Neural progenitor cell (in vitro differentiated cells): ENCODE data around the gene RNU6-7. TPM values are rescaled to one million over a fixed set of nuclear protein-coding genes. Genes with fewer than 3 reads are reported as not detected.

Experiments used
- DNase-seq: peaks from one replicate; pipeline ENCODE4 v3.0.0-alpha.2; 2016; ENCODE audit warnings: low spot score
- H2AFZ ChIP-seq: fragments of 200-600 bp; sonication (generic); replicated peaks from 2 replicates; pipeline ENCODE4 v1.6.1; 2016; ENCODE audit warnings: antibody characterized with exemption
- H3F3A ChIP-seq: fragments of 200-600 bp; sonication (generic); 2 replicates; pipeline ENCODE4 v1.6.1; 2016; ENCODE audit warnings: antibody characterized with exemption, low read depth
- H3K27ac ChIP-seq: fragments of 200-600 bp; sonication (generic); 2 replicates; pipeline ENCODE4 v1.5.1; 2016; ENCODE audit warnings: mild to moderate bottlenecking
- H3K27me3 ChIP-seq: fragments of 200-600 bp; sonication (generic); 2 replicates; pipeline ENCODE4 v1.6.1; 2016; ENCODE audit warnings: mild to moderate bottlenecking, moderate library complexity
- H3K36me3 ChIP-seq: fragments of 200-600 bp; sonication (generic); 2 replicates; pipeline ENCODE4 v1.5.1; 2016
- H3K4me1 ChIP-seq: fragments of 200-600 bp; sonication (generic); 2 replicates; pipeline ENCODE4 v1.6.1; 2016; ENCODE audit warnings: mixed run types
- H3K4me2 ChIP-seq: fragments of 200-600 bp; sonication (generic); 2 replicates; pipeline ENCODE4 v1.6.1; 2016
- H3K4me3 ChIP-seq: fragments of 200-600 bp; sonication (generic); 2 replicates; pipeline ENCODE4 v1.5.1; 2016
- H3K79me2 ChIP-seq: fragments of 200-600 bp; sonication (generic); 2 replicates; pipeline ENCODE4 v1.6.1; 2016; ENCODE audit warnings: low read depth
- H3K9ac ChIP-seq: fragments of 200-600 bp; sonication (generic); 2 replicates; pipeline ENCODE4 v1.6.1; 2016
- H3K9me3 ChIP-seq: fragments of 200-600 bp; sonication (generic); 2 replicates; pipeline ENCODE4 v1.5.1; 2016; ENCODE audit warnings: low read depth
- H4K20me1 ChIP-seq: fragments of 200-600 bp; sonication (generic); 2 replicates; pipeline ENCODE4 v1.6.1; 2016; ENCODE audit warnings: low read depth
- H3K27ac Mint-ChIP-seq: 3 replicates; pipeline ENCODE4 v1.8.0; 2021; ENCODE audit warnings: mixed read lengths
- H3K27me3 Mint-ChIP-seq: 2 replicates; pipeline ENCODE4 v1.8.0; 2022; ENCODE audit warnings: low read depth, mild to moderate bottlenecking, inconsistent platforms, moderate library complexity, mixed read lengths; ENCODE audit not compliant: insufficient read depth
- H3K36me3 Mint-ChIP-seq: 3 replicates; pipeline ENCODE4 v1.8.0; 2021; ENCODE audit warnings: mixed read lengths
- H3K4me1 Mint-ChIP-seq: 3 replicates; pipeline ENCODE4 v1.8.0; 2021; ENCODE audit warnings: mixed read lengths
- H3K4me3 Mint-ChIP-seq: 3 replicates; pipeline ENCODE4 v1.8.0; 2021; ENCODE audit warnings: mild to moderate bottlenecking, moderate library complexity, mixed read lengths
- H3K9me3 Mint-ChIP-seq: 3 replicates; pipeline ENCODE4 v1.8.0; 2020; ENCODE audit warnings: mixed read lengths
- EZH2 ChIP-seq: fragments of 200-600 bp; sonication (generic); IDR thresholded peaks from 2 replicates; pipeline ENCODE4 v1.6.1; 2017; ENCODE audit warnings: antibody characterized with exemption, mild to moderate bottlenecking, moderate library complexity
- EZH2phosphoT487 ChIP-seq: fragments of 200-600 bp; sonication (generic); IDR thresholded peaks from 2 replicates; pipeline ENCODE4 v1.6.1; 2017; ENCODE audit warnings: antibody characterized with exemption
- total RNA-seq: library from RNA; depleted of rRNA; stranded (reverse); fragments of >200 nt; gene quantifications from 2 replicates; pipeline ENCODE4 v1.2.3, GENCODE V29; 2015; ENCODE audit warnings: low replicate concordance
- TF ChIP-seq, protein P1 (sequence below): fragments of 200-600 bp; sonication (generic); IDR thresholded peaks from 2 replicates; pipeline ENCODE4 v1.5.1; 2017; ENCODE audit warnings: antibody characterized with exemption, mild to moderate bottlenecking

The RNU6-7 gene
- total RNA-seq, 1 donor from 2014 or later = not detected

DNA sequence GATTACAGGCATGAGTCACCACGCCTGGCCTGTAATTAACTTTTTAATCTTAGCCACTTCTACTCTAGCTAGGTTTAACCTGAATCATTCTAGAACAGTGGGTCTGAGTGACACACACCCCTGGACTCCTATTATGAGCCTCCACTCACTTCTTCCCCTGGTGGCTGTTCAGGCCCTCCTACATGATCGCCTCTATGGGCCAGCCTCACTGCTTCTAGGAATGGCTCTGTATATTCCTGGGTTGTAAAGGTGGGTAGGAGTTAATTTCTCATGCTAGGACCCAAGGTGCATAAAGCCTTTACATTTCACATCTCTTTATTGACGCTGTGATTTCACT lies 9.2 kb downstream of the RNU6-7 start:
- no peak overlapping the region for H3K9ac ChIP-seq
- Mint-ChIP-seq H3K9me3 (no peaks in the 10 kb centered on the region), H3K27ac (no peak overlapping the region), H3K36me3 (no peaks in the 10 kb centered on the region), H3K27me3 (peaks cover 3% of the 10 kb centered on the region), H3K4me1 (no peaks in the 10 kb centered on the region), H3K4me3 (no peak overlapping the region)
- H3K79me2 ChIP-seq = no peaks in the 10 kb centered on the region
- H3K9me3 ChIP-seq = no peaks in the 10 kb centered on the region
- H3K4me1 ChIP-seq = no peaks in the 10 kb centered on the region
- no peaks in the 10 kb centered on the region for H3K27me3 ChIP-seq
- DNase-seq = no peak
- no peak overlapping the region for H2AFZ ChIP-seq
- H3K4me3 ChIP-seq = no peak overlapping the region
- no peaks in the 10 kb centered on the region for H4K20me1 ChIP-seq
- no peaks in the 10 kb centered on the region for H3F3A ChIP-seq
- TF ChIP-seq EZH2phosphoT487 (no peak), EZH2 (no peak)
- TF ChIP-seq, protein P1, sequence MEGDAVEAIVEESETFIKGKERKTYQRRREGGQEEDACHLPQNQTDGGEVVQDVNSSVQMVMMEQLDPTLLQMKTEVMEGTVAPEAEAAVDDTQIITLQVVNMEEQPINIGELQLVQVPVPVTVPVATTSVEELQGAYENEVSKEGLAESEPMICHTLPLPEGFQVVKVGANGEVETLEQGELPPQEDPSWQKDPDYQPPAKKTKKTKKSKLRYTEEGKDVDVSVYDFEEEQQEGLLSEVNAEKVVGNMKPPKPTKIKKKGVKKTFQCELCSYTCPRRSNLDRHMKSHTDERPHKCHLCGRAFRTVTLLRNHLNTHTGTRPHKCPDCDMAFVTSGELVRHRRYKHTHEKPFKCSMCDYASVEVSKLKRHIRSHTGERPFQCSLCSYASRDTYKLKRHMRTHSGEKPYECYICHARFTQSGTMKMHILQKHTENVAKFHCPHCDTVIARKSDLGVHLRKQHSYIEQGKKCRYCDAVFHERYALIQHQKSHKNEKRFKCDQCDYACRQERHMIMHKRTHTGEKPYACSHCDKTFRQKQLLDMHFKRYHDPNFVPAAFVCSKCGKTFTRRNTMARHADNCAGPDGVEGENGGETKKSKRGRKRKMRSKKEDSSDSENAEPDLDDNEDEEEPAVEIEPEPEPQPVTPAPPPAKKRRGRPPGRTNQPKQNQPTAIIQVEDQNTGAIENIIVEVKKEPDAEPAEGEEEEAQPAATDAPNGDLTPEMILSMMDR = no peak
- H3K36me3 ChIP-seq = no peaks in the 10 kb centered on the region
- H3K27ac ChIP-seq = no peak overlapping the region
- no peak overlapping the region for H3K4me2 ChIP-seq

DNA sequence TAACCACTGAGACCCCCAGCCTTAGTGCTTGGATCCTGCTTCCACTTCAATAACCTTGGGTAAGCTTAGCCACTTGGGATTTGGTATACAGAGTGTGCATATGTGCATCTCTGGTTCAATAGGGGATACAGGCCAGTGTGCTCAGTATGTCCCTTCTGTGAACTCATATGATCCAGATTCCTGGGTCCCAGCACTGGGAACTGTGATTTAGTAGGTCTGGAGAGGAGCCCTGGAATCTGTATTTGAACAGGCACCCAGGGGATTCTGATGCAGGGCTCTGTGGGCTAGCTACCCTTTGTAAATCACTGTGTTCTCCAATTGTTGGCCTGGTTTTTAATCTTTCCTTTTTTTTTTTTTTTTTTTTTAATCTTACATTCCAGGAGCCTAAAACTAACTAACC lies 11.0 kb downstream of the RNU6-7 start:
- no peak for DNase-seq
- H3K27me3 ChIP-seq = no peaks in the 10 kb centered on the region
- H3K9me3 ChIP-seq = no peaks in the 10 kb centered on the region
- H3F3A ChIP-seq = no peaks in the 10 kb centered on the region
- TF ChIP-seq, protein P1 = no peak
- TF ChIP-seq EZH2phosphoT487 (no peak), EZH2 (no peak)
- H4K20me1 ChIP-seq = no peaks in the 10 kb centered on the region
- no peaks in the 10 kb centered on the region for H3K9me3 Mint-ChIP-seq
- H3K4me1 ChIP-seq = peaks cover 4% of the 10 kb centered on the region
- H3K9ac ChIP-seq = no peak overlapping the region
- no peaks in the 10 kb centered on the region for H3K36me3 ChIP-seq
- no peak overlapping the region for H3K27ac Mint-ChIP-seq
- H3K27ac ChIP-seq = no peak overlapping the region
- H3K79me2 ChIP-seq = no peaks in the 10 kb centered on the region
- H3K4me1 Mint-ChIP-seq = no peaks in the 10 kb centered on the region
- no peak overlapping the region for H3K4me3 Mint-ChIP-seq
- peaks cover 3% of the 10 kb centered on the region for H3K27me3 Mint-ChIP-seq
- no peaks in the 10 kb centered on the region for H3K36me3 Mint-ChIP-seq
- H3K4me2 ChIP-seq = no peak overlapping the region
- no peak overlapping the region for H2AFZ ChIP-seq
- no peak overlapping the region for H3K4me3 ChIP-seq

DNA sequence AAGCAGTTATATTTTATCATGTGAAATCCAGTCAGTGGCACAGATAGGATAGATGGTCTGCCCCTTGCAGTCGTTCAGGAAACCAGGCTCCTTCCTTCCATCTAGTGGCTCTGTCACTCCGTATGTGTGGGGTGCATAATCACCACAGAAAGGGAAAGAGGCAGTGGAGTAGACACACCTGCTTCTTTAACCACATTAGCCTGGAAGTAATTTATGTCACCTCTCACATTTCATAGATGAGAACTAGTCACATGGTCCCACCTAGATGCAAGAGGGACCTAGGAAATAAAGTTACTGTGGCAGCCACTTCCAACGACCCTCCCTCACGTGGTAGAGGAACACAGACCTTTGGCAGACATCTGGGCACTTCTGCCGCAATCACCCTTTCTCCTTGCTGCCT lies 15.5 kb downstream of the RNU6-7 start:
- Mint-ChIP-seq H3K27ac (no peak overlapping the region), H3K36me3 (no peaks in the 10 kb centered on the region), H3K27me3 (peaks cover 5% of the 10 kb centered on the region), H3K4me1 (peaks cover 2% of the 10 kb centered on the region), H3K9me3 (no peaks in the 10 kb centered on the region), H3K4me3 (no peak overlapping the region)
- Histone ChIP-seq H3K79me2 (no peaks in the 10 kb centered on the region), H3K4me1 (peaks cover 15% of the 10 kb centered on the region), H3K9me3 (no peaks in the 10 kb centered on the region), H3K4me3 (no peak overlapping the region), H4K20me1 (no peaks in the 10 kb centered on the region), H2AFZ (no peak overlapping the region), H3K36me3 (no peaks in the 10 kb centered on the region), H3K4me2 (no peak overlapping the region), H3K27me3 (no peaks in the 10 kb centered on the region), H3F3A (no peaks in the 10 kb centered on the region), H3K27ac (no peak overlapping the region), H3K9ac (no peak overlapping the region)
- DNase-seq = no peak
- TF ChIP-seq EZH2phosphoT487 (no peak), EZH2 (no peak)
- TF ChIP-seq, protein P1 = no peak
